GM04503 (cell line): Measurements from ENCODE around the gene ALS2.
"Not testable (repeated sequence)": the region's sequence is repeated elsewhere in the genome, so short reads cannot be mapped to it uniquely, and the experiment has no call there.

ENCODE experiments used
- DNase-seq: peaks from one replicate; pipeline ENCODE4 v3.0.0-alpha.2; 2012; ENCODE audit warnings: low read depth

The ALS2 gene

DNA sequence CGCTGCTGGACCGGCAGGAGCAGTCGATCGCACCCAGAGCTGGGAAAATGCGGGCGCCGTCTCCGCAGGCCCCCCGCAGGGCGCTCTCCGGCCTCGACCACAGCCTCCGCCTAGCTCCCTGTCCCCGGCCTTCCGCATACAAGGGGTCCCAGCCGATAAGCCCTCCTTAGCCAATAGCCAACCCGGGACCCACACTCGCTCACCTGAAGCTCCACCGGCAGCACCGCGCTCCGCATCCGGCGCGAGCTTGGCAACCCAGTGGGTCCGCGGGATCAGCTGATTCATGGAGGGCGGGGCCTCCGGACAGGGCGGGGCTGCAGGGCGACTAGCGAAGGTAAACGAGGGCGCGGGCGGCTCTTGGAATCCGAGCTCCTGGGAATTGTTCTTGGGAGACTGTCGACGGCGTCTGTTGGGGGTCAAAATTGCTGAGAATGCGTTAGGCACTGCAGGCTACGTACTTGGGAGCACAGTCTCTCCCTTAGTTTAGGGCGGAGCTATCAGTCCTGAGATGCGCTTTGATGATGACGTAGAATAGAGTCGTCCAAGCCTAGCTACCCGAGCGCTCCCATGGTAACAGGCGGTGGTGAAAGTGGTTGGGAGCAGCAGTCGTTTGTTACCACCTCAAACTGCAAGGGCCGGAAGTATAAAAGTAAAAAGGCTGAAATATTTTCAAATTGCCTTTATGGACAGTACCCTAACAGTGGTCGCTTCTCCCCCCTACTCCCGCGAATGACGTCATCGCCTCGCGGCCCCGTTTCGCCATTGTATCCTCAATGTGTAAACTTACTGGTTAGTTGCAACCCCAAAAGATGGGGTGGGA is at the start of gene ALS2:
Gene ALS2 (minus strand): TSS at position 260 of the 820 bp plus-strand sequence. CDS start 12,048 bp downstream, outside the sequence.
- peak; percentile 99 for DNase-seq

DNA sequence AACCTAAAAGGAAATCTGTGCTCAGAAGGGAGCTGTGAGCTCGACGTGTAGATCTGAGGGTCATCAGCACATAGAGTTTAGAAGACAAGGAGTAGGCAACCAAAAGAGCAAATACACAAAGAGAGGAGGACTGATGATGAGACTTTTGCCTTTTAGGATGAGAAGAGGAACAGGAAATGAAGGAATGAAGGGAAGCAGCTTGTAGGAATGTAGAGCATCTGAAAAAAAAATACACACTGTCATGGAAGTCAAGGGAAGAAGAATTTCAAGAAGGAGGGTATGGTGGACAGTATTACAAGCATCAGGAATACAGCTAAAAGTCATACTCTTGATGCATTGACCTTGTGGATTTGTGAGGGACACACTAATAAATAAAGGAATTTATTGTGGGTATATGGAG is 47.5 kb upstream of the ALS2 start:
- DNase-seq: no peak

DNA sequence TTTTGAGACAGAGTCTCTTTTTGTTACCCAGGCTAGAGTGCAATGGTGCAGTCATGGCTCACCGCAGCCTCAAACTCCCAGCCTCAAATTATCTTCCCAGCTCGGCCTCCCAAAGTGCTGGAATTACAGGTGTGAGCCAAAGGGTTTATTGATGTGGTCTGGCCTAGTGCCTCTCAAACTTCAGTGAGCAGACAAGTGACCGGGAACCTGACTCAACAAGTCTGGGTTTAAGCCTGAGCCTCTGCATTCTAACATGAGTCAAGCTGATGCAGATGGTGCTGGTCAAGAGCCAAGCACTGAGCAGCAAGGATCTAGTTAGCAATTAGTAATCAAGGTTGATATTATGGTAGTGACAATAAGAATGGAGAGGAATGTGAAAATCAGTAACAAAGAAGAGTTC is 46.9 kb upstream of the ALS2 start:
- no peak for DNase-seq

- no peak for DNase-seq
Observed at GRCh38 chr2:201824212-201824611, 43.5 kb upstream of the ALS2 start.

DNA sequence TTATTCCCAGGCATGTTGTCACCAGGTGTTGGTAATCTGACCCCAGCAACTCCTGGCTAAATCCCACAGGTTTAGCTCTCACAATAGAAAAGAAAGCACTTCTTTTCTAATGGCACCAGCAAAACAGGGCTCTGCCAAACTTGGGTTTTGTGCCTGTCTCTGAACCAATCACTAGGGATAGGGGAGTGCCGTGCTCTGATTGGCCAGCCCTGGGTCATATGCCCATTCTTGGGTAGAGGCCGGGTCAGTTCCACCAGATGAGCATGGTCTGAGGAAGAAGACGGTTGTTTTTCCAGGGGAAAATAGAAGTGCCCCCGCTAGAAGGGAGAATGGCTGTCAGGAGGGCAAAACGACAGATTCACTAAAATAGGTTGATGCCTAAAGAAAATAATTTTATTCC is 40.3 kb upstream of the ALS2 start:
- no peak for DNase-seq

DNA sequence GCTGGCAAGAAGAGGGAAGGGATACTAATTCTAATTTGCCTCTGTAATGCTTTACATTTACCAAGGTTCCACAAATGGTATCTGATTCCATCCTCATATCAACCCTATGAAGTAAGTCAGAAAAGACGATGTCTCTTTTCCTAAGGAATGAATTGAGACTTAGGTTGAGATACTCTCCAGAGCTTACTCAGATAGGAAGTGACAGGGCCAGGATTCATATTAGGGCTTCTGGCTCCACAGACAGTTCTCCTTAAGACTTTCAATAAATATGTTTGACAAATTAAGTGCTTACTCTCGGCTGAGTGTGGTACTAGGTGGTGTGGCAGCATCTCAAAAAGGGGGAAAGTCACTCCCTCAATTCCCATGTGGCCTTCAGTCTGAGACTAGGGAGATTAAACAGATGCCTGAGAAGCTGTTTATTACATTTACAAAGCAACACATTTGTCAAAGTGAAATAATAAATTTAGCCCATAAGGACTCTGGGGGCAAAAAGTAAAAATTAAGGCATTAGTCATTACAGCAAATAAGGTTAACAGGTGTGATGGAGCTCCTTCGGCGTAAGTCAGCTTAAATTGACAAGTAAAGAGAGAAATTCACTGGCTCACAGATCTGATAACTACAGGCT is 39.8 kb upstream of the ALS2 start:
- DNase-seq: no peak

- no peak for DNase-seq
Observed at GRCh38 chr2:201816657-201817575, 36.2 kb upstream of the ALS2 start.

DNA sequence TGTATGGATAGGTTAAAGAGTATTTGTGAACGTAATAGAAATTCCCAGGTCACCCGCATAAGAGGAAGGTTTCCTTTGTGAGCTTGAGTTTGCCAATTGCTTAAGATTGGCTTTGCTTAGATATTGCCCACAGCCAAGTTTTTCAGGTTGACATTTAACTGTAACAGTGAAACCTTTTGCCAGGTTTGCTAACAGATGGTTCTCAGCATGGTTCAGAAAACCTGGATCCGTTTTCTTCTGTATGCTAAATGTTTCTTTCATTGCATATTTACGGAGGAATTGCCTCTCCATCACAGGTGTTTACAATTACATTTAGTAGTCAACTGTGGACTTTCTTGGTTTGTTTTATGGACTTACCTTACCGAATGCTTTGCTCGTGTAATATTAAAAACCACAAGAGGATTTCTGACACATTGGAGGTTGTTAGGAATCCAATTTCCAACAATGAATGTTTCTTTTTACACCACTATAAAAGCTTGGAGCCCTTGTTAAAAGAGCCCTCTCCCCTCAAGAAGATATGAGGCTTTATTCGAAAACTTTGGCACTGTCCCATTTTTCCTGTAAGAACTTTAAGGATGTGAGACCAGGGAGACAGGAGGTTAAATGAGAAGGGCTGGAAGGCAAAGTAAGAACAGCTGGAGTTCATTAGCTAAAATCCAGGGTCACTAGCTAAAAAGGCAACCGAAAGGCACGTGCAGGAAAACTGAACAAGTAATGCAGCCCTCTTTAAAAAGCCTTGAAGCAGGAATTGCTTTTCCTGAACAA is 33.4 kb upstream of the ALS2 start:
- no peak for DNase-seq

GRCh38 chr2:201810604-201811003 is 29.9 kb upstream of the ALS2 start:
- DNase-seq: not testable (repeated sequence)

- DNase-seq: no peak
Observed at GRCh38 chr2:201809633-201810032, 28.9 kb upstream of the ALS2 start.

DNA sequence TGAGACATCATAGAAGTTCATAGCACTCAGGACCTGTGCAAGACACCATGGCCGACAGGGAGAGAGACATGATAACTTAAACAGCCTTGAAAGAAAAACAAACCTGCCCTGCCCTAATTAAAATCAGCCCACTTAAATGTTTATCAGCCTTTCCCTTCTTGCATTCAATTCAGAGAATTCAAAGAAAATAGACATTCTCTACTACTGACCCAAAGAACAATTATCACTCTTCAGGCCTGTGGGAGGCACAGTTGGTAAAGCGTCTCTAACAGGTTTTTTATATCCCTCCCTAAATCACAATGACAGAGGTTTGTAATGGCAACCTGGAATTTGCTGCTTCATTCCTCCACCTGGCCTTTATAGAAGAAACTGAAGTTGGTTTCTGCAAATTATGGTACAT is 27.3 kb upstream of the ALS2 start:
- no peak for DNase-seq

DNA sequence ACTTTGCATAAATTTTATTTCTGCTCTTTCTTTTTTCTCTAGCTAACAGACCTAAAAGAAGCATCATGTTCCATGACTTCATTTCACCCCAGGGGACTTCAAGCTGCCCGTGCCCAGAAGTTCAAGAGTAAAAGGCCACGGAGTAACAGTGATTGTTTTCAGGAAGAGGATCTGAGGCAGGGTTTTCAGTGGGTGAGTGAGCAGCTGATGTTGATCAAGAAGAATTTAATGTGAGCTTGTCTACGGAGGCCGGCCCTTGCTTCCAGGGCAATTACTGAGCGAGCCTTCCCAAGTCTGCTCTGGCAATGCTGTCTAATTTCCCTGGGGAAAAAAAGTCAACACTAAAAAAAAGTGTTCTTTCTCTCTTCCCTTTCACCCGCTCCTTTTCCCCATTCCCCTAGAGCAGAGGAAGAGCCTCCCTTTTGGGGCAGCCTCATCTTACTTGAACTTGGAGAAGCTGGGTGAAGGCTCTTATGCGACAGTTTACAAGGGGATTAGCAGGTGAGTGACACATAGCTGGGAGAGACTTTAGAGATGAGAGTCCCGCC is 26.8 kb upstream of the ALS2 start:
- peak; percentile 84 for DNase-seq

- no peak for DNase-seq
Observed at GRCh38 chr2:201806442-201807170, 25.9 kb upstream of the ALS2 start, which contains the start of gene CDK15. TSS of gene CDK15 (plus strand) at chr2:201806537. CDS start at chr2:201806665, 128 bp downstream.

DNA sequence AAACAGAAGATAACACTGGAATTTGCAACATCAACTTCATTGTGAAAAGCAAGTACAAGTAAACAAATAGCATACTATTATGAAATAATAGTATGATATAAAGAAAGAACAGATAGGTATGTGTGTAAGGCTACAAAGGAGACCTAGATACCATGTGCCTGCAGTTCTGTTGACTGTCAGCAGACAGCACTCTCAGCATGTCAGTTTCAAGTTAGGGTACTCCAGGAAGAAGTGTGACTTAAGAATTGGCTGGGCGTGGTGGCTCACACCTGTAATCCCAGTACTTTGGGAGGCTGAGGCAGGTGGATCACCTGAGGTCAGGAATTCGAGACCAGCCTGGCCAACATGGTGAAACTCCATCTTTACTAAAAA is 18.2 kb upstream of the ALS2 start:
- DNase-seq: not testable (repeated sequence)

DNA sequence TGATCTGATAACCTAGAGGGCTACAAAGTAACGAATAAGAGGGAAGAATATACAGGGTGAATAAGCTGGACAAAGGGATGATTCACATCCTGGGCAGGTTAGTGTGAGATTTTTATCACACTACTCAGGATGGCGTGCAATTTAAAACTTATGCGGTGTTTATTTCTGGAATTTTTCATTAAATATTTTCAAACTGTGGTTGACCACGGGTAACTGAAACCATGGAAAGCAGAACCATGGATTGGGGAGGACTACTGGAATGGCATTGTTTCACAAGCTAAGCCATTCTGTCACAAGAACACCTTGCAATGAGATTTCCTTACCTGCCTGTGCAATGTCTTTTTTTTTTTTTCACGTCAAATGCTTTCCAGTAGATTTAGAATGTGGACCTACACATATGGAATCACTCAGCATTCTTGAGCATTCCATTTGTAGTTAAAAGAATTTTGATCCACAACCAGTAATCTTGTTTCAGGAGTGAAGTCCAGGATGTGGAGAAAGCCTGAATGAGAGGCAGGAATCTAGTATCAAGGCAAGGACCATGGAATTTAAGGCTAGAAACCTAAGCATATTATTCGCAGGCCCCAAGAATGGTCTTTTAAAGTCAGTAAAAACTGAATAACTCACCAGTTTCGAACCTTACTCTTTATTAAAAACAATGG is 17.6 kb upstream of the ALS2 start:
- DNase-seq: peak; percentile 93

- peak; percentile 84 for DNase-seq
Observed at GRCh38 chr2:201797175-201797840, 16.6 kb upstream of the ALS2 start.

- no peak for DNase-seq
Observed at GRCh38 chr2:201796478-201796865, 15.7 kb upstream of the ALS2 start.

- DNase-seq: no peak
Observed at GRCh38 chr2:201795607-201796477, 15.1 kb upstream of the ALS2 start.

- DNase-seq: no peak
Observed at GRCh38 chr2:201794294-201794693, 13.6 kb upstream of the ALS2 start.
